Measurements from ENCODE around the gene MARCHF2.
A peak's percentile ranks its signal among the peaks of the same experiment; 100 is the strongest.
"Not testable (repeated sequence)": the region's sequence is repeated elsewhere in the genome, so short reads cannot be mapped to it uniquely, and the experiment has no call there.

MARCHF2 gene

DNA sequence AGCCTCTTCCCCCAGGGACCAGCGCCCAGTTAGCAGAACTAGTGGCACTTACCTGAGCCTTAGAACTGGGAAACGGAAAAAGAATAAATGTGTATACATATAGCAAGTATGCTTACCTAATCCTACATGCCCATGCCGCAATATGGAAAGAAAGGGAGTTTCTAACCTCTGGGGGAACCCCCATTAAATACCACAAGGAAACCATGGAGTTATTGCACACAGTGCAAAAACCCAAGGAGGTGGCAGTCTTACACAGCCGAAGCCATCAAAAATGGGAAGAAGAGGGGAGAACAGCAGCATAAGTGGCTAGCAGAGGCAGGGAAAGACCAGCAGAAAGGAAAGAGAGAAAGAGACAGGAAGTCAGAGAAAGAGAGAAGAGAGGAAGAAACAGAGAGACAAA lies 28.5 kb upstream of the MARCHF2 start:
- peak overlapping the region in 1 of 2 donors; percentile 20 for H3K27ac Mint-ChIP-seq

DNA sequence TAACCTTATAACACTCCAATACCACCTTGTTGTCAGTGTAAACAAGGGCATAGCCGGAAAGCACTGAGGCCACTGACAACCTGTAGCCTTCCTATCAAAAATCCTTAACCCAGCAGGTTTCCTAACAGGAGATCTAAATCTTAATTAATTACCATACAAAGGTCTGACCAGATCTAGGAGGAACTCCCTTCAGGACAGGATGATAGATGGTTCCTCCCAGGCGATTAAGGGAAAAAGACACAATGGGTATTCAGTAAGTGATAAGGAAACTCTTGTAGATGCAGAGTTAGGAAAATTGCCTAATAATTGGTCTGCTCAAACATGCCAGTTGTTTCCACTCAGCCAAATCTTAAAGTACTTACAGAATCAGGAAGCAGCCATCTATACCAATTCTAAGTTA lies 28.0 kb upstream of the MARCHF2 start:
- not testable (repeated sequence) for H3K4me3 Mint-ChIP-seq, H3K9me3 Mint-ChIP-seq, ATAC-seq, H3K4me1 Mint-ChIP-seq, H3K27me3 Mint-ChIP-seq, H3K27ac Mint-ChIP-seq, DNase-seq

More for the DNA sequence above, 28.5 kb upstream of the MARCHF2 start:
- DNase-seq, H3K27me3 Mint-ChIP-seq, H3K4me3 Mint-ChIP-seq, H3K9me3 Mint-ChIP-seq, H3K4me1 Mint-ChIP-seq, ATAC-seq: not testable (repeated sequence)

DNA sequence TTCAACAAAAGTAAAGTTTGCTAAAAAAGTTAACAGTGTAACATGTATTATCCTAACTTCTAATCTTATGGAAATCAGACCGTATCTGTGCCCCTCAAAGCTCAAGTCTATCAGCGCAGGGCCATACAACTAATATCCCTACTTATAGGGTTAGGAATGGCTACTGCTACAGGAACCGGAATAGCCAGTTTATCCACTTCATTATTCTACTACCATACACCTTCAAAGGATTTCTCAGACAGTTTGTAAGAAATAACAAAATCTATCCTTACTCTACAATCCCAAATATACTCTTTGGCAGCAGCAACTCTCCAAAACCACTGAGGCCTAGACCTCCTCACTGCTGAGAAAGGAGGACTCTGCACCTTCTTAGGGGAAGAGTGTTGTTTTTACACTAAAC lies 27.5 kb upstream of the MARCHF2 start:
- H3K4me1 Mint-ChIP-seq: peaks cover 10% of the 10 kb centered on the region
- ATAC-seq, H3K9me3 Mint-ChIP-seq, H3K27me3 Mint-ChIP-seq, DNase-seq, H3K4me3 Mint-ChIP-seq, H3K27ac Mint-ChIP-seq: not testable (repeated sequence)

DNA sequence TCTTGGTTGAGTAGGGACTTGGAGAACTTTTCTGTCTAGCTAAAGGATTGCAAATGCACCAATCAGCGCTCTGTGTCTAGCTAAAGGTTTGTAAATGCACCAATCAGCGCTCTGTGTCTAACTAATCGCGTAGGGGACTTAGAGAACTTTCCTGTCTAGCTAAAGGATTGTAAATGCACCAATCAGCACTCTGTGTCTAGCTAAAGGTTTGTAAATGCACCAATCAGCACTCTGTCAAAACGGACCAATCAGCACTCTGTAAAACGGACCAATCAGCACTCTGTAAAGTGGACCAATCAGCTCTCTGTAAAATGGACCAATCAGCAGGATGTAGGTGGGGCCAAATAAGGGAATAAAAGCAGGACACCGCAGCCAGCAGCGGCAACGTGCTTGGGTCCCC lies 26.7 kb upstream of the MARCHF2 start:
- H3K9me3 Mint-ChIP-seq, H3K4me3 Mint-ChIP-seq, DNase-seq, H3K27ac Mint-ChIP-seq, H3K27me3 Mint-ChIP-seq, ATAC-seq: not testable (repeated sequence)
- H3K4me1 Mint-ChIP-seq: peaks cover 19% of the 10 kb centered on the region

DNA sequence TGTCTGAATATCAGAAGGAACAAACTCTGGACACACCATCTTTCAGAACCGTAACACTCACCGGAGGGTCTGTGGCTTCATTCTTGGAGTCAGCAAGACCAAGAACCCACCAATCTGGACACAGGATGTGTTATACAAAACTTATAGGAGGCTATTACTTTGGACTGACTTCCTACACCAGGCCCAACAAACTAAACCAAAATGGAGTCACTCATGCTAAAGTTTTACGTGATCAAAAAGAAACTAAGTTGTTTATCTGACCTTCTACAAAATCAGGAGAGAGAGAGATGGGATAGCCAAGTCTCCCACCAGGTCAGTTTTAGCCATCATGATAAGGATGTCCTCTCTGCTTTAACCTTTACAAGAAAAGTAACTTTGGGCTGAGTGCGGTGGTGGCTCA lies 26.1 kb upstream of the MARCHF2 start:
- no peaks in the 10 kb centered on the region for H3K9me3 Mint-ChIP-seq
- no peak for ATAC-seq
- no peak overlapping the region for H3K27ac Mint-ChIP-seq
- no peak for DNase-seq
- peaks cover 24% of the 10 kb centered on the region for H3K4me1 Mint-ChIP-seq
- H3K27me3 Mint-ChIP-seq: no peaks in the 10 kb centered on the region
- no peak overlapping the region for H3K4me3 Mint-ChIP-seq

DNA sequence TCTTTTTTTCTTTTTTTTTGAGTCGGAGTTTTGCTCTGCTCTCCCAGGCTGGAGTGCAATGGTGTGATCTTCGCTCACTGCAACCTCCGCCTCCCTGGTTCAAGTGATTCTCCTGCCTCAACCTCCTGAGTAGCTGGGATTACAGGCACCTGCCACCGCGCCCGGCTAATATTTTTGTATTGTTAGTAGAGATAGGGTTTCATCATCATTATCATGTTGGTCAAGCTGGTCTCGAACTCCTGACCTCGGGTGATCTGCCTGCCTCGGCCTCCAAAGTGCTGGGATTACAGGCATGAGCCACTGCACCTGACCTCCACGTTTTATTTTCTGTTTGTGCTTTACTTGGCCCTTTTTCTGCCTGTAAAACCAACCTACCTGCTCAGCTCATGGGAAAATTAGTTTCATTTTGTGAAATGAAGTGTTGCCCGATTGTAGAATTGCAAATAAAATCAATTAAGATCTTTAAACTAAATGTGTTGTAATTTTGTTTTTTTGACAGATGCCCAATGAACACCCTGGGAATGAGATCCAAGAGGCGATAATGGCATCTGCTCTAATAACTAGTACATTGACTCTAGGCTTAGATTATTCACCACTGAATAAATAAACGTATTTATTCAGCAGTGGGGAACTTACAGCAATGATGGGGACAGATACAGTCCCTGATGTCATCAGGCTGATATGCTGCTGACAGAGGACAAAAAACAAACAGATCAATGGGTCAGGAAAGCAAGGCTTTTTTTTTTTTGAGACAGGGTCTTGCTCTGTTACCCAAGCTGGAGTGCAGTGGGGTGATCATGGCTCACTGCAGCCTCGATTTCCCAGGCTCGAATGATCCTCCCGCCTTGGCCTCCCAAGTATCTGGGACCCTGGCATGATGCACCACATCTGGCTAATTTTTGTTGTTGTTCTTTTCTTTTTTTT lies 25.2 kb upstream of the MARCHF2 start:
- DNase-seq: no peak
- Mint-ChIP-seq H3K27me3 (no peaks in the 10 kb centered on the region), H3K27ac (no peak overlapping the region), H3K4me3 (peak overlapping the region in 1 of 2 donors; percentile 54), H3K9me3 (no peaks in the 10 kb centered on the region), H3K4me1 (peaks cover 29% of the 10 kb centered on the region)
- ATAC-seq: no peak

DNA sequence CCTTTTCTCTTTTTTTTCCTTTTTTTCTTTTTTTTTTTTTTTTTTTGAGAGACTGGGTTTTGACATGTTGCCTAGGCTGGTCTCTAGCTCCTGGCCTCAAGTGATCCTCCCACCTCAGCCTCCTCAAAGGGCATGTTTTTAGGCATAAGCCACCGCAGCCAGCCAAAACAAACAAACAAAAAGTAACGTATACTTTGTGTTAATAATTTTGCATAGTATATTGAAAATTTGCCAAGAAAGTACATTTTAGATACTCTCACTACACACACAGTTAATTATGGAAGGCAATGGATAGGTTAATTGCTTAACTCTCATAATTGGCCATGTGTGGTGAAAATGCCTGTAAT lies 24.5 kb upstream of the MARCHF2 start:
- H3K9me3 Mint-ChIP-seq: no peaks in the 10 kb centered on the region
- no peaks in the 10 kb centered on the region for H3K27me3 Mint-ChIP-seq
- H3K4me3 Mint-ChIP-seq: no peak overlapping the region
- peaks cover 29% of the 10 kb centered on the region for H3K4me1 Mint-ChIP-seq
- ATAC-seq (no peak), DNase-seq (no peak)
- no peak overlapping the region for H3K27ac Mint-ChIP-seq

DNA sequence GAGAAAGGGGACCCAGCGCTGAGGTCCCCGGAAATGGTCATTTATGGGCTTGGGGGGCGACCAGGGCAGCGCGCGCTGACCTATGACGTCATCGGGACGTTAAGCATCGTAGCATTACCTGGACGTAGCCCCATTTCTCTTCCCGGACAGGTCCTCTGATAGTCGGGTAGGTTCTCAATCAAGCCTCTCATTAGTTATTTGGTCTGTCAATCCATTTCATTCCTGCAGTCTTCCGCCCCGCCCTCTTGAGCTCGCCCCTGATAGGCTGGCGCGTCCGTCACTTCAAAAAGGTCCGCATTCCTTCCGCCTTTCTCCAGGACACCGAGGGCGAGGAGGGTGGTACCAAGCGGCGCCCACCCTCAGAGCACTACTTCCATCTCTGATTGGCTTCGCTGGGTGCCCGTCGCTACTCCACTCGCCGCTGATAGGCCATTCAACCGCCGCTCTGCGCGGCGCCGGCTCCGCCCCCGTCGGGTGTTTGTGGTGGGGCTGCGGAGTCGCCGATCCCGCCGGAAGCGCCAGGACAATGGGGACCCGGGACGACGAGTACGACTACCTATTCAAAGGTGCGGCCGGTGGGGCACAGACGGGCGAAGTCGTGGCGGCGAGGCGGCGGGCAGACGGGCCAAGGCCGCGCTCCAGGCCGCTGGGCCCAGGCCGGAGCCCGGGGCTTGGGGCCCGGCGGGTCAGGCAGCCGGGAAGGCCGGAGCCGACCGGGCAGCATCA lies 23.1 kb upstream of the MARCHF2 start, which contains the start of gene RAB11B:
Gene RAB11B (plus strand): TSS at position 470 of the 726 bp plus-strand sequence. CDS start 57 bp downstream, at position 527.
- peak within 1 kb of the TSS; percentile 95 to 96 for H3K4me3 Mint-ChIP-seq
- ATAC-seq: peak; percentile 96

DNA sequence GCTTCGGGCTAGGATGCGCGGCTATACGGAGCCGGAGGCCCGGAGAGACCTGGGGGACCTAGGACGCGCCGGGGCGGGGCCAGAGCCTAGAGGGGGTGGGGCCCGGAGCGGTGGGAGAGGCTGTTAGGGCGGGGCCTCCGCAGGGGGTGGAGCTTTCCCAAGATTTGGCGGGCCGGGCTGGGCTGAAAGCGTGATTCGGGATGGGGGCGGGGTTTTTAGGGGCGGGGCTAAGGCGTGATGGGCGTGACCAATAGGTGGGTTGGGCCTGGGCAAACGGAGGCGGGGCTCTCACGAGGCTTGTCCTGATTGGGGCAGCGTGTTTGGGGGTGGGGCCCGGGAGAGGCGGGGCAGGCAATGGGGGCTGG lies 22.5 kb upstream of the MARCHF2 start:
- peak; percentile 60 for ATAC-seq
- H3K27me3 Mint-ChIP-seq: no peaks in the 10 kb centered on the region
- peak overlapping the region in 1 of 2 donors; percentile 78 for H3K27ac Mint-ChIP-seq
- peak overlapping the region; percentile 68 to 74 for H3K4me3 Mint-ChIP-seq
- peaks cover 31% of the 10 kb centered on the region for H3K4me1 Mint-ChIP-seq
- no peaks in the 10 kb centered on the region for H3K9me3 Mint-ChIP-seq
- DNase-seq: peak; percentile 90 to 91

More for the DNA sequence above, 23.1 kb upstream of the MARCHF2 start, which contains the start of gene RAB11B:
- Mint-ChIP-seq H3K27me3 (no peaks in the 10 kb centered on the region), H3K27ac (peak within 1 kb of the TSS; percentile 98 to 99), H3K4me1 (peaks cover 25% of the 10 kb centered on the region), H3K9me3 (no peaks in the 10 kb centered on the region)
- DNase-seq: peak; percentile 99 to 100

DNA sequence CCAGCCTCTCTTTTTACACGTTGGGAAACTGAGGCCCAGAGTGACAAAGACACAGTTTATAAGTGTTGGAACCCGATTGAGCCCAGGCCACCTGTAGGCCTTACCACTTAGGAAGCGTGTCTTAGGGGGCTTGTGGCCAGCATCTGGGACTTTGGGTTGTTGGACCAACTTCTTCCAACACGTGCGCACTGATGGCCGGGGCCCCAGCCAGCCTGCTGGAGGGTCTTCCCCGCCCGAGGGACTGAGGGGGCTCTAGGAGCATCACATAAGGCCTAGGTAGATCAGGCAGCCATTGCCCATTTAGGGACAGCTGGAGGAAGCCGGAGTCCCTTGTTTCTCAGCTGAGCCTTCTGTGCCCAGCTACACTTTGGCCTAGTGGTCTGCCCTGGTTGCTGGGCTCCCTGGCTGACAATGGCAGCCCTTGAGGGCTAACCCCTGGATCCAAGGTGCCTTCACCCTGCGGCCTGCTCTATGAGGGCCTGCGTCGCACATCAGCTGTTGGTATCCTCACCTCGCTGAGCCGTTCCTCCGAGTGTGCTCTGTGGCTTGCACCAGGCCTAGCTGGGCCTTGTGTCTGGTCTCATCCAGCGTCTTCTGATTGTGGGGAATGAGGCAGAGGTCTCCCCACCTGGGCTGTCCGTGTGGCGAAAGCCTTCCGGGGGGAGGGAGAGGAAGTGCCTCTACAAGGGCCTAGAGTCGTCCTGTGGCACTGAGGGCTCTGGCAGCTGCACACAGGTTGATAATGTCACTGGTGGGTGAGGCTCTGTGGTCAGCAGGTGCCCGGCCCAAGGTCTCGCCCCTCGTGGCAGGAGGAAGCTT lies 21.7 kb upstream of the MARCHF2 start:
- H3K27me3 Mint-ChIP-seq: no peaks in the 10 kb centered on the region
- ATAC-seq (no peak), DNase-seq (no peak)
- peak overlapping the region; percentile 68 to 74 for H3K4me3 Mint-ChIP-seq
- peaks cover 39% of the 10 kb centered on the region for H3K4me1 Mint-ChIP-seq
- H3K27ac Mint-ChIP-seq: peak overlapping the region in 1 of 2 donors; percentile 75
- H3K9me3 Mint-ChIP-seq: no peaks in the 10 kb centered on the region

DNA sequence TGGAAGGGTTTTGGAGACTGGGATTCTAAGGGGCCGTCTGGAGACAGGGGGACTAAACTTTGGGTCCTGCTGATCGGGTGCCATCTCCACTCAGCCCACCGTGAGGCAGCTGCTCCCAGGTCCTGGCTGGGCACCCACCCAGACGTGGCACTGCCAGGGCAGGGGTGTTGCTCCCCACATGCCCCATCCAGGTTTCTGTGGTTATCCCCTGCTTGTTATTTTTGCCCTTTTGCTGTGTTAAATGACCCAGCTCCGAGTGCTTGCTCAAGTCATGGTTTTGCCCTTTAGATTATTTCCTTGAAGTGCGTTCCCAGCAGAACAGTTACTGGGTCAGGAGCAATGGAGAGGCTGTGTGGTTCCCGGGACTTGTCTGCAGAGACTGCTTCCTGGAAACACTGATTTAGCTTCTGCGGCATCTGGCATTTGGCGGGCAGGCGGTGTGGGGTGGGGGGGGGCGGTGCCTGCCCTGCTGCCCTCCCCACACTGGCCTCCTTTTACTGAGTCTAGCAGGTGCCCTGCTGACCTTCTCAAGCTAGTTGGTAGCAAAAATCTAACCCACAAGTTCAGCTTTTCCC lies 21.0 kb upstream of the MARCHF2 start:
- DNase-seq: no peak
- no peaks in the 10 kb centered on the region for H3K9me3 Mint-ChIP-seq
- no peaks in the 10 kb centered on the region for H3K27me3 Mint-ChIP-seq
- H3K4me3 Mint-ChIP-seq: peak overlapping the region; percentile 25 to 68
- H3K27ac Mint-ChIP-seq: peak overlapping the region in 1 of 2 donors; percentile 75
- H3K4me1 Mint-ChIP-seq: peaks cover 46% of the 10 kb centered on the region
- ATAC-seq: no peak

DNA sequence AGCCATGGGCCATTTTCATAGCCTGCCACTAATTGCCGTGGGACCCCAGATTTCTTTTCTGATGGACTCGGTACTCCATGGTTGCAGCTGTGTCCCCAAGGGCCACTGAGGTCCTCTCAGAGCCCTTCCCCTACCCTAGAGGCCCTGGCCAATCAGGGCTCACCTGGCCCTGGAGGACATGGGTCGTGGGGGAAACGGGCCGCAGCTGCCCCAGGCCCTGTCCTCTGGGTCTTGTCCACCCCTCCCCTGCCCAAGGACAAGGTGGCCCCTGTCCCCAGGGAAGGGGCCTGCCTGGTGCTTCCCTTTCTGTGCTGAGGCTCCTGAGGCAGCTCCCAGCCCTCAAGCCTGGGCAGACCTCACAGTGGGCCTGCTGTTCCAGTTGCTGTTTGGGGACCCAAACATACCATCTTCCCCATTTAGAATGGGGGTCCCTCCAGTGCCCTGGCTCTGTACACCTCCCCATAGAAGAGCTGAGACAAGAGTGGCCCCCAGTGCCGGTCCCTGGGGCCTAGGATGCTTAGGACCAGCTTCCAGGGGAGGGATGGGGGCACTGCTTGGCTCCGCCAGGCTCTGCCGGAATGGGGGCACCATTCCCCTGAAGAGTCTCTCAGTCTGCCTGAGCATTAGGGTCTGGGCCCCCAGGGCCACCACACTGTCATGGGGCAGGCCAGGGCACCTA lies 19.8 kb upstream of the MARCHF2 start:
- H3K27ac Mint-ChIP-seq: no peak overlapping the region
- peaks cover 52% of the 10 kb centered on the region for H3K4me1 Mint-ChIP-seq
- ATAC-seq (no peak), DNase-seq (no peak)
- H3K9me3 Mint-ChIP-seq: no peaks in the 10 kb centered on the region
- no peaks in the 10 kb centered on the region for H3K27me3 Mint-ChIP-seq
- no peak overlapping the region for H3K4me3 Mint-ChIP-seq

DNA sequence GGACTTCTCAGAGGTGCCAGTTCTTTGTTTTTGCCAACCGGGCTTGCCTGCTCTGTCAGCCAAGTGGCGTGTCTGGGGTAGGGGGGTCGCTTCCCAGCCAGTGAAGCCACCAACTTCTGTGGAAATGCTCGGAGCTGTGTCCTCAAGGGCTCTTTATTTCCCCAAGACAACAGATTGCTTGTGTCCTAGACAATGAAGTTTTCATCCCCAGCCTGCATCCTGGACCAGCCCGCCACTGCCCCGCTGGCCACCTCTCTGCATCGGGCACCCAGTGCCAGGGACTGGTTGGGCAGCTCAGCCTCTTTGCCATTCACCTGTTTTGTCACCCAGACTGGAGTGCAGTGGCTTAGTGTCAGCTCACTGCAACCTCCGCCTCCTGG lies 19.2 kb upstream of the MARCHF2 start:
- no peak for DNase-seq
- Mint-ChIP-seq H3K9me3 (no peaks in the 10 kb centered on the region), H3K4me3 (no peak overlapping the region), H3K27ac (no peak overlapping the region), H3K4me1 (peaks cover 52% of the 10 kb centered on the region), H3K27me3 (no peaks in the 10 kb centered on the region)
- ATAC-seq: no peak

DNA sequence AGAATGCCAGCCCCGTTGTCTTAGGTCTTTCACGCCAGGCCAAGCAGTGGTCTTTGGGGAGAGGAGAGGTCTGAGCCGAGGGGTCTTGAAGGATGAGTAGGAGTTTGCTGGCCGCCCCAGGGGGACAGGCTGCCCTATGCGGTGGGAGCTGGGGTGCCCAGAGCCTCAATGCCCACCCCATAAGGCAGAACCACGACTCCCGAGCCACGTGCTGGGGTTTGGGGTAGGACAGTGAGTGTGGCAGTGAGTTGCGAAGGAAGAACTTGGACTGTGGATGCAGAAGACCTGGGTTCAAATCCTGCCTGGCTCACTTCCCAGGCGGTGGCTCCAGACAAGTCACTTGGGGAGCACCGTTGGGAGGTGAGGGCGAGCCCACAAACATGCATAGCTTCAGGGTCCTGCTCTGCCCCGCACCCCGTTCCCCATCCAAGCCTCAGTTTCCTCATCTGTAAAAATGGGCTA lies 17.5 kb upstream of the MARCHF2 start:
- Mint-ChIP-seq H3K27ac (peak overlapping the region in 1 of 2 donors; percentile 79), H3K27me3 (no peaks in the 10 kb centered on the region), H3K4me3 (no peak overlapping the region), H3K9me3 (no peaks in the 10 kb centered on the region), H3K4me1 (peaks cover 56% of the 10 kb centered on the region)
- no peak for ATAC-seq
- DNase-seq: no peak
